Measurements from ENCODE around the gene THSD7B.

Gene THSD7B

DNA sequence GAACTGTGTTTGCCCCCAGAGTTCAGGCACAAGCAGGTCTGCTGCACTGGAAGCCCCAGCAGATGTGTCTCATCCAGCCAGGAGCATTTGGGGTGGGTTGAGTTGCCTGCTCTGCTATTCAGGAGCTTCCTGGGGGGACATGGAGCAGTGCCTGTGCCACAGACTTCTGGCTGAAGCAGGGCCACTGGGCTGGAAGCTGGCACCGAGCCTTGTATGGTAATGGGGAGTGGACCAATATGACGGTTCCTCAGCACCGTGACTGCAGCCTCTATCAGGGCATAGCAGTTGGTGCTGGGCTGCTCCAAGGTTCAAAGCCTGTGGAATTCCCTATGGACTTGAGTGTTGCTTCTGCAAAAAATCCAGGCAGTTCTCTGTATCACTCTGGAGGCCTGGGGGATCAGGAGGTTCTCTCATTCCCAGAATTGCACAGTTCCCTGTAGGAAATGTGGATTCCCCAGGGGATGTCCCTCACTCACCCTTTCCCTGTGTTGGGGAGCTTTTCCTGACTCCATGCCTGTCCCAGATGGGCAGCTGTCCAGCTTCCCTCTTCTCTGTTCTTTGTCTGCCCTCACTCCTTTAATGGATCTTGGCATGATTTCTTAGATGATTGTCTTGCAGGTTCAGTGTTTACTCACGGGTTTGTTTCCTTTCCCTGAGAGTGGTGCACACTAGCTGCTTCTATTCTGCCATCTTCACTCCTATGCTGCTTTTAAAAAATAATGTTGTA lies 37.2 kb upstream of the THSD7B start:
- Histone ChIP-seq H3K27ac (ENCODE audit: low read depth, low read length) (no peak overlapping the region), H3K9me3 (ENCODE audit: control insufficient read depth, insufficient read depth, low read length) (no peaks in the 10 kb centered on the region), H4K20me1 (ENCODE audit: control insufficient read depth, insufficient read depth, low read depth, low read length) (no peaks in the 10 kb centered on the region), H3K4me1 (ENCODE audit: control insufficient read depth, low read length) (no peaks in the 10 kb centered on the region), H3K4me2 (ENCODE audit: low read length) (no peak overlapping the region), H3K36me3 (ENCODE audit: control insufficient read depth, low read length) (no peaks in the 10 kb centered on the region), H3F3A (ENCODE audit: control insufficient read depth, insufficient read depth) (no peaks in the 10 kb centered on the region), H3K9me2 (replicated peaks; ENCODE audit: control insufficient read depth, low read length) (no peaks in the 10 kb centered on the region), H3K27me3 (ENCODE audit: control insufficient read depth, low read length) (no peaks in the 10 kb centered on the region), H3K79me2 (ENCODE audit: control insufficient read depth, low read length) (no peaks in the 10 kb centered on the region), H3K4me3 (ENCODE audit: low read length) (no peak overlapping the region)
- TF ChIP-seq, protein P1, sequence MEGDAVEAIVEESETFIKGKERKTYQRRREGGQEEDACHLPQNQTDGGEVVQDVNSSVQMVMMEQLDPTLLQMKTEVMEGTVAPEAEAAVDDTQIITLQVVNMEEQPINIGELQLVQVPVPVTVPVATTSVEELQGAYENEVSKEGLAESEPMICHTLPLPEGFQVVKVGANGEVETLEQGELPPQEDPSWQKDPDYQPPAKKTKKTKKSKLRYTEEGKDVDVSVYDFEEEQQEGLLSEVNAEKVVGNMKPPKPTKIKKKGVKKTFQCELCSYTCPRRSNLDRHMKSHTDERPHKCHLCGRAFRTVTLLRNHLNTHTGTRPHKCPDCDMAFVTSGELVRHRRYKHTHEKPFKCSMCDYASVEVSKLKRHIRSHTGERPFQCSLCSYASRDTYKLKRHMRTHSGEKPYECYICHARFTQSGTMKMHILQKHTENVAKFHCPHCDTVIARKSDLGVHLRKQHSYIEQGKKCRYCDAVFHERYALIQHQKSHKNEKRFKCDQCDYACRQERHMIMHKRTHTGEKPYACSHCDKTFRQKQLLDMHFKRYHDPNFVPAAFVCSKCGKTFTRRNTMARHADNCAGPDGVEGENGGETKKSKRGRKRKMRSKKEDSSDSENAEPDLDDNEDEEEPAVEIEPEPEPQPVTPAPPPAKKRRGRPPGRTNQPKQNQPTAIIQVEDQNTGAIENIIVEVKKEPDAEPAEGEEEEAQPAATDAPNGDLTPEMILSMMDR (IDR thresholded peaks at IDR 0.05; ENCODE audit: low read depth, low read length, poor library complexity, severe bottlenecking) = no peak
- TF ChIP-seq EZH2phosphoT487 (IDR thresholded peaks at IDR 0.05; ENCODE audit: borderline replicate concordance, low read length) = no peak

GRCh38 chr2:136736236-136736635 lies 29.1 kb upstream of the THSD7B start:
- Histone ChIP-seq H3K9me3 (ENCODE audit: control insufficient read depth, insufficient read depth, low read length) (no peaks in the 10 kb centered on the region), H3K79me2 (ENCODE audit: control insufficient read depth, low read length) (no peaks in the 10 kb centered on the region), H3F3A (ENCODE audit: control insufficient read depth, insufficient read depth) (no peaks in the 10 kb centered on the region), H3K9me2 (replicated peaks; ENCODE audit: control insufficient read depth, low read length) (no peaks in the 10 kb centered on the region), H3K4me3 (ENCODE audit: low read length) (no peak overlapping the region), H3K4me2 (ENCODE audit: low read length) (no peak overlapping the region), H3K27ac (ENCODE audit: low read depth, low read length) (no peak overlapping the region), H4K20me1 (ENCODE audit: control insufficient read depth, insufficient read depth, low read depth, low read length) (no peaks in the 10 kb centered on the region), H3K36me3 (ENCODE audit: control insufficient read depth, low read length) (no peaks in the 10 kb centered on the region), H3K27me3 (ENCODE audit: control insufficient read depth, low read length) (no peaks in the 10 kb centered on the region), H3K4me1 (ENCODE audit: control insufficient read depth, low read length) (no peaks in the 10 kb centered on the region)
- TF ChIP-seq, protein P1 (IDR thresholded peaks at IDR 0.05; ENCODE audit: low read depth, low read length, poor library complexity, severe bottlenecking) = no peak
- TF ChIP-seq EZH2phosphoT487 (IDR thresholded peaks at IDR 0.05; ENCODE audit: borderline replicate concordance, low read length) = no peak

GRCh38 chr2:136738044-136738443 lies 27.3 kb upstream of the THSD7B start:
- Histone ChIP-seq H3K4me3 (ENCODE audit: low read length) (no peak overlapping the region), H3K4me1 (ENCODE audit: control insufficient read depth, low read length) (no peaks in the 10 kb centered on the region), H3K27me3 (ENCODE audit: control insufficient read depth, low read length) (no peaks in the 10 kb centered on the region), H4K20me1 (ENCODE audit: control insufficient read depth, insufficient read depth, low read depth, low read length) (no peaks in the 10 kb centered on the region), H3K36me3 (ENCODE audit: control insufficient read depth, low read length) (no peaks in the 10 kb centered on the region), H3F3A (ENCODE audit: control insufficient read depth, insufficient read depth) (no peaks in the 10 kb centered on the region), H3K9me2 (replicated peaks; ENCODE audit: control insufficient read depth, low read length) (no peaks in the 10 kb centered on the region), H3K4me2 (ENCODE audit: low read length) (no peak overlapping the region), H3K27ac (ENCODE audit: low read depth, low read length) (no peak overlapping the region), H3K79me2 (ENCODE audit: control insufficient read depth, low read length) (no peaks in the 10 kb centered on the region), H3K9me3 (ENCODE audit: control insufficient read depth, insufficient read depth, low read length) (no peaks in the 10 kb centered on the region)
- no peak for TF ChIP-seq EZH2phosphoT487 (IDR thresholded peaks at IDR 0.05; ENCODE audit: borderline replicate concordance, low read length)
- TF ChIP-seq, protein P1 (IDR thresholded peaks at IDR 0.05; ENCODE audit: low read depth, low read length, poor library complexity, severe bottlenecking) = no peak

Measured in DOHH2 (cell line).